ENCODE measurements around the gene WDR76.

WDR76 gene

GRCh38 chr15:43887901-43888300 is 61.1 kb downstream of the WDR76 start:
- no peak overlapping the region for H3K27ac ChIP-seq (ENCODE audit: low read depth, low read length)
- H3K4me3 ChIP-seq (ENCODE audit: low read length) = no peak overlapping the region
- H3K9ac ChIP-seq (ENCODE audit: low read length) = no peak overlapping the region
- peaks cover 2% of the 10 kb centered on the region for H3K36me3 ChIP-seq (ENCODE audit: control insufficient read depth, insufficient read depth, low read length)
- H3K4me1 ChIP-seq (ENCODE audit: control insufficient read depth, insufficient read depth, low read length) = no peaks in the 10 kb centered on the region
- H3K27me3 ChIP-seq (ENCODE audit: control insufficient read depth, insufficient read depth, low read length) = no peaks in the 10 kb centered on the region

GRCh38 chr15:43889042-43889441 is 62.2 kb downstream of the WDR76 start:
- Histone ChIP-seq H3K4me1 (ENCODE audit: control insufficient read depth, insufficient read depth, low read length) (peaks cover 6% of the 10 kb centered on the region), H3K27ac (ENCODE audit: low read depth, low read length) (no peak overlapping the region), H3K36me3 (ENCODE audit: control insufficient read depth, insufficient read depth, low read length) (peaks cover 2% of the 10 kb centered on the region), H3K9ac (ENCODE audit: low read length) (no peak overlapping the region), H3K4me3 (ENCODE audit: low read length) (no peak overlapping the region), H3K27me3 (ENCODE audit: control insufficient read depth, insufficient read depth, low read length) (no peaks in the 10 kb centered on the region)

- Histone ChIP-seq H3K27me3 (ENCODE audit: control insufficient read depth, insufficient read depth, low read length) (no peaks in the 10 kb centered on the region), H3K27ac (ENCODE audit: low read depth, low read length) (peak overlapping the region; percentile 14), H3K36me3 (ENCODE audit: control insufficient read depth, insufficient read depth, low read length) (no peaks in the 10 kb centered on the region), H3K4me3 (ENCODE audit: low read length) (no peak overlapping the region), H3K4me1 (ENCODE audit: control insufficient read depth, insufficient read depth, low read length) (peaks cover 8% of the 10 kb centered on the region), H3K9ac (ENCODE audit: low read length) (no peak overlapping the region)
Observed at GRCh38 chr15:43893956-43894355, 67.2 kb downstream of the WDR76 start.

- Histone ChIP-seq H3K4me3 (ENCODE audit: low read length) (no peak overlapping the region), H3K9ac (ENCODE audit: low read length) (no peak overlapping the region), H3K36me3 (ENCODE audit: control insufficient read depth, insufficient read depth, low read length) (no peaks in the 10 kb centered on the region), H3K4me1 (ENCODE audit: control insufficient read depth, insufficient read depth, low read length) (peaks cover 8% of the 10 kb centered on the region), H3K27me3 (ENCODE audit: control insufficient read depth, insufficient read depth, low read length) (no peaks in the 10 kb centered on the region), H3K27ac (ENCODE audit: low read depth, low read length) (no peak overlapping the region)
Observed at GRCh38 chr15:43895586-43895985, 68.8 kb downstream of the WDR76 start.

GRCh38 chr15:43896543-43896942 is 69.7 kb downstream of the WDR76 start:
- Histone ChIP-seq H3K27ac (ENCODE audit: low read depth, low read length) (no peak overlapping the region), H3K36me3 (ENCODE audit: control insufficient read depth, insufficient read depth, low read length) (no peaks in the 10 kb centered on the region), H3K27me3 (ENCODE audit: control insufficient read depth, insufficient read depth, low read length) (no peaks in the 10 kb centered on the region), H3K4me3 (ENCODE audit: low read length) (no peak overlapping the region), H3K9ac (ENCODE audit: low read length) (no peak overlapping the region), H3K4me1 (ENCODE audit: control insufficient read depth, insufficient read depth, low read length) (peaks cover 8% of the 10 kb centered on the region)

GRCh38 chr15:43898891-43899290 is 72.1 kb downstream of the WDR76 start:
- Histone ChIP-seq H3K27ac (ENCODE audit: low read depth, low read length) (no peak overlapping the region), H3K36me3 (ENCODE audit: control insufficient read depth, insufficient read depth, low read length) (no peaks in the 10 kb centered on the region), H3K4me1 (ENCODE audit: control insufficient read depth, insufficient read depth, low read length) (peaks cover 4% of the 10 kb centered on the region), H3K9ac (ENCODE audit: low read length) (no peak overlapping the region), H3K4me3 (ENCODE audit: low read length) (no peak overlapping the region), H3K27me3 (ENCODE audit: control insufficient read depth, insufficient read depth, low read length) (no peaks in the 10 kb centered on the region)

- no peak overlapping the region for H3K27ac ChIP-seq (ENCODE audit: low read depth, low read length)
Observed at GRCh38 chr15:43899928-43900327, 73.1 kb downstream of the WDR76 start.

GRCh38 chr15:43900996-43901395 is 74.2 kb downstream of the WDR76 start:
- H3K27ac ChIP-seq (ENCODE audit: low read depth, low read length) = no peak overlapping the region
- H3K36me3 ChIP-seq (ENCODE audit: control insufficient read depth, insufficient read depth, low read length) = no peaks in the 10 kb centered on the region
- H3K9ac ChIP-seq (ENCODE audit: low read length) = no peak overlapping the region
- no peaks in the 10 kb centered on the region for H3K4me1 ChIP-seq (ENCODE audit: control insufficient read depth, insufficient read depth, low read length)
- no peak overlapping the region for H3K4me3 ChIP-seq (ENCODE audit: low read length)
- no peaks in the 10 kb centered on the region for H3K27me3 ChIP-seq (ENCODE audit: control insufficient read depth, insufficient read depth, low read length)

More at GRCh38 chr15:43899928-43900327, 73.1 kb downstream of the WDR76 start:
- Histone ChIP-seq H3K9ac (ENCODE audit: low read length) (no peak overlapping the region), H3K36me3 (ENCODE audit: control insufficient read depth, insufficient read depth, low read length) (no peaks in the 10 kb centered on the region), H3K4me3 (ENCODE audit: low read length) (no peak overlapping the region), H3K4me1 (ENCODE audit: control insufficient read depth, insufficient read depth, low read length) (no peaks in the 10 kb centered on the region), H3K27me3 (ENCODE audit: control insufficient read depth, insufficient read depth, low read length) (no peaks in the 10 kb centered on the region)

GRCh38 chr15:43901495-43901894 is 74.7 kb downstream of the WDR76 start:
- no peaks in the 10 kb centered on the region for H3K27me3 ChIP-seq (ENCODE audit: control insufficient read depth, insufficient read depth, low read length)
- no peaks in the 10 kb centered on the region for H3K4me1 ChIP-seq (ENCODE audit: control insufficient read depth, insufficient read depth, low read length)
- no peak overlapping the region for H3K27ac ChIP-seq (ENCODE audit: low read depth, low read length)
- H3K36me3 ChIP-seq (ENCODE audit: control insufficient read depth, insufficient read depth, low read length) = no peaks in the 10 kb centered on the region
- no peak overlapping the region for H3K9ac ChIP-seq (ENCODE audit: low read length)
- no peak overlapping the region for H3K4me3 ChIP-seq (ENCODE audit: low read length)

- H3K27ac ChIP-seq (ENCODE audit: low read depth, low read length) = no peak overlapping the region
- no peak overlapping the region for H3K9ac ChIP-seq (ENCODE audit: low read length)
- no peaks in the 10 kb centered on the region for H3K27me3 ChIP-seq (ENCODE audit: control insufficient read depth, insufficient read depth, low read length)
- no peaks in the 10 kb centered on the region for H3K4me1 ChIP-seq (ENCODE audit: control insufficient read depth, insufficient read depth, low read length)
- H3K4me3 ChIP-seq (ENCODE audit: low read length) = no peak overlapping the region
- H3K36me3 ChIP-seq (ENCODE audit: control insufficient read depth, insufficient read depth, low read length) = no peaks in the 10 kb centered on the region
Observed at GRCh38 chr15:43903864-43904290, 77.1 kb downstream of the WDR76 start.

- Histone ChIP-seq H3K9ac (ENCODE audit: low read length) (no peak overlapping the region), H3K27ac (ENCODE audit: low read depth, low read length) (no peak overlapping the region), H3K36me3 (ENCODE audit: control insufficient read depth, insufficient read depth, low read length) (no peaks in the 10 kb centered on the region)
Observed at GRCh38 chr15:43905755-43906154, 79.0 kb downstream of the WDR76 start.

GRCh38 chr15:43908516-43909050 is 81.8 kb downstream of the WDR76 start:
- Histone ChIP-seq H3K27me3 (ENCODE audit: control insufficient read depth, insufficient read depth, low read length) (no peaks in the 10 kb centered on the region), H3K36me3 (ENCODE audit: control insufficient read depth, insufficient read depth, low read length) (no peaks in the 10 kb centered on the region), H3K27ac (ENCODE audit: low read depth, low read length) (no peak overlapping the region)

More at GRCh38 chr15:43905755-43906154, 79.0 kb downstream of the WDR76 start:
- H3K4me3 ChIP-seq (ENCODE audit: low read length) = no peak overlapping the region
- H3K27me3 ChIP-seq (ENCODE audit: control insufficient read depth, insufficient read depth, low read length) = no peaks in the 10 kb centered on the region
- no peaks in the 10 kb centered on the region for H3K4me1 ChIP-seq (ENCODE audit: control insufficient read depth, insufficient read depth, low read length)

GRCh38 chr15:43911235-43911781 is 84.5 kb downstream of the WDR76 start:
- H3K27ac ChIP-seq (ENCODE audit: low read depth, low read length) = no peak overlapping the region
- H3K36me3 ChIP-seq (ENCODE audit: control insufficient read depth, insufficient read depth, low read length) = no peaks in the 10 kb centered on the region
- H3K27me3 ChIP-seq (ENCODE audit: control insufficient read depth, insufficient read depth, low read length) = no peaks in the 10 kb centered on the region
- H3K4me1 ChIP-seq (ENCODE audit: control insufficient read depth, insufficient read depth, low read length) = peaks cover 5% of the 10 kb centered on the region
- no peak overlapping the region for H3K4me3 ChIP-seq (ENCODE audit: low read length)
- no peak overlapping the region for H3K9ac ChIP-seq (ENCODE audit: low read length)

More at GRCh38 chr15:43908516-43909050, 81.8 kb downstream of the WDR76 start:
- Histone ChIP-seq H3K4me1 (ENCODE audit: control insufficient read depth, insufficient read depth, low read length) (peaks cover 5% of the 10 kb centered on the region), H3K4me3 (ENCODE audit: low read length) (no peak overlapping the region), H3K9ac (ENCODE audit: low read length) (no peak overlapping the region)
